HuH-7 (cell line): ENCODE data around the gene EHD4.

Experiments used
- DNase-seq: peaks from one replicate; pipeline ENCODE4 v3.0.0; 2011; ENCODE audit warnings: low spot score

The EHD4 gene

DNA sequence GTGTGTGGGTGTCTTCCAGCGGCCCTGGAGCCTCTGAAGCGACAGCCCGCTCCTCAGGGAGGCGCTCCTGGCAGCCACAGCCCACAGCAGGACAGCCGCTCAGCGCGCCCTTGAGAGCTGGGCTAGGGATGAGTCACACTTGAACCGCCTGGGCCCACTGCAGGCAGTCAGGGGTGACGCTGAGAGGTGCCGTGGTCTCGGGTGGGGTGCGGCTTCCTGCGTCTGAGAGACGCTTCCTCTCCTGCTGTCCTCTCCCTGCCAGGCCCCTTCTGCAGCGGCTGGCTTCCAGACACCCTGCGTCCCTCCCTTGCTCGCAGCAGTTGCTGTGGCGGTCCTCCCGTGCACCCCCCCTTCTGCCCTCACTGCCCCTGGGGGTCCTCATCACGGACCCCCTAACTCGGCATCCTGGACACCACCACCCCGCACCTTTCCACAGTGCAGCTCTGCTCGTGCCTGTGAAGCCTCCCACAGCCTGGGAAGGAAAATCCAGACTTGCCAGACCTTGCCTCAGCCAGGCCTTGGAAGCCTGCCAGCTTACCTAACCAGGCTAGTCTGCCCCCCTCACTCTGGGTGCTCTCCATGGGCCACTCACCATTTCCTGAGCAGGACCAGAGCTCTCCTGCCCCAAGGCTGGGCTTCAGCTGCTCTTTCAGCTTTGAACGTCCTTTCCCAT is 77.4 kb downstream of the EHD4 start:
- no peak for DNase-seq

DNA sequence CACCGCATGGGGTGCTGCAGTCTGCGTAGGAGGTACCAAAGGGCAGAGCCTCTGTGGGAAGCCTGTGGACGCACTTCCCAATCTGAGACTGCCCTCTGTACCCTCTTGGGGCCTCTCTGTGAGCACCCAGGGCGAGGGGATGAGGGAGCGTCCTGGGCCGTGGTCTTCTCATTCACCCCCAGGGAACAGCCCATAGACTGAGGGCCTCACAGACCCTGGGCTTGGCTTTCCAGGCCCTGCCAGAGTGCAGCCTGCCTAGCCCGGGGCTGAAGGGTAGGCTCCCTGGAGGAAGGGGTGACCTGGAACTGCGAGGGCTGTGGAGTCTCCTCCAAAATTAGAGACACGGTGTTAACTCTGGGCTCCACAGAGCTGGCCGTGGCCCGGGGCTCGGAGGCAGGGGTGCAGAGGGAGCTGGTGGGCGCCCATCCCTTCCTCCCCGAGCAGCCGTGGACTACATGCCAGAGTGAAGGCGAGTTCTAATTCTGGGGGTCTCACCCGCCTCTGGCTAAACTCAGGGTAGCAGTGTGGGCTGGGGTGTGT is 78.0 kb downstream of the EHD4 start:
- DNase-seq = no peak

DNA sequence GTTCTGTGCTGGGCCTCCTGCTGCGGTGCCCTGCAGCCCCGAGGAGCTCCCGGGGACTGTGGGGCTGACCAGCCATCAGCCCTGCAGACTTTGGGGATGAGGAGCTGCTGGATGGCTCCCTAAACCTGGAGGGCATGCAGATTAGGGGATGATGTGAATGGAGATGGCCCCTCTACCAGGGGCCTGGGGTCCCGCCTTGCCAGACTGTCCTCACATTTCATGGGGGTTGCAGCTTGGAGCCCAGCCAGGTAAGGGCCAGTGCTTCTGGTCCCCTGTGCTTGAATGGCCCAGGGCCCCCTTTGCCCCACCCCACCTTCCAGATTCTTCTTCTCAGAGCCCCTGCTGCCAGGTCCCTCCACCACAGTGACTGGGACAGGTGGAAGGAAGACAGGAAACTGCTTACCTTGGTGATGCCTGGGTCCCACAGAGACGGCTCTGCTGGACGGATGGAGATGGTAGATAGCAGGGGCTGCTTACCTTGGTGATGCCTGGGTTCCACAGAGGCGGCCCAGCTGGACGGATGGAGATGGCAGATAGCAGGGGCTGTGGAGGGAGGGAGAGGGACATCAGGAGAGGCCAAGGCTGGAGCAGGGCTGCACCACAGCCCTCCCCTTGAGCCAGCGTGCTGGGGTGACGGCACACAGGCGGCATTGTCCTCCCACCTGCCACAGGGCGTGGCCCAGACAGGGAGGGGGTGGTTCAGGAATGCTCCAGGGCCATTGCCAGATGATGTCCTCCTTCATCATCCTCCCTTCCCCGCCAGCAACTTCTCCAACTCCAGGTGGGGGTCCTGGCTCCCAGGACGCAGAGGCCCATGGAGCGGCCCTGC is 78.7 kb downstream of the EHD4 start, which contains the start of gene SPTBN5:
TSS of gene SPTBN5 (minus strand) at position 632 of the 829 bp plus-strand sequence. CDS start at position 76, 556 bp downstream.
- no peak for DNase-seq

DNA sequence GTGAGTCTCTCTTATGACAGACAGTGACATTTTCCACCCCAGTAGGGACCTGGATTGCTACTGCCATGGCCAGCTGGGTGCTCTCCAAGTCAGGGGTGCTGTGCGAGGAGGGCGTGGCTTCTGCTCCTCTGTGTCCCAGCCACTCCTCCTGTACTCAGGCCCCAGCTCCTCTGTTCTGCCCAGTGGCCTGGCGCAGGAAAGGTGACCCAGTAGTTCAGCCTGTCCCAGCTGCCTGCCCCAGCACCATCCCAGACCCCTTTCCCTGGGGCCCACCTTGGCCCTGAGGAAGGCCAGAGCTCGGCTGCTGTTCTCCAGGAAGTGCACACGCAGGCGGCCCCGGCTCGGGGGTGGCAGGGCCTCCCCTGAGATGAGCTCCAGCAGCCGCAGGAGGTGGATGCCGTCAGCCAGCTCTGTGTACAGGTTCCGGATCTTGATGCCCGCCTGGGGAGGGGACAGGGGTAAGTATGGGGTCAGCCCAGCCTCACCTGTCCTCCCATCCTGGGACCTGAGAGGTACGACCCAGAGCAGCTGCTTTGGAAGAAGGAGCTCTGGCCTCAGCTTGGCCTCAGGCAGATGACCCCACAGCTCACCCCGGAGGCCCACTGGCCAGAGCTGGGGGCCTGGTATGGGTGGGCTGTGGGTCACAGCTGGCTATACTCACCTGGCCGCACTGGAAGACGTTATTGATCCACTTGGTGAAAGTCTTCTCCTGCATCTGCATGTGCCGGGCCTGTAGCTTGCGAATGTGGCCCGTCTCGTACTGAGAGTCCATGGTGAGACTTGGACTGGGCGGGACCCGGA is 79.5 kb downstream of the EHD4 start:
- DNase-seq = no peak

DNA sequence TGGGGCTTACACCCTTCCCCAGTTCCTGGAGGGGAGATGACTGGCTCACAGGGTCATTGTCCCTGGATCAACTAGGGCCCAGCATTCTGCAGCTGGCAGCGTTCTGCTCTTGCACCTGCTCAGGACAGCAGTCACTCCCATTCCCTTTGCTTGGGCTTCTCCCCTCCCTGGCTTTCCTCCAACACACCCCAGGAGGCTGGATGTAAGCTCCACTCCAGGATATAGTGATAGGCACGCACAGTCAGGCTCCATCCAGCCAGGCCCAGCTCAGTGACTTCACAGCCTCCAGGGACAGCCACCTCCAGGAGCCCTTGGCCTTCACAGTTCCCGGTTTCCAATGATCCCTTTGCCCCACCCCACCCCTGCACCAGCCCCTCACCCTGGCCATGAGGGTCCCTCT is 80.4 kb downstream of the EHD4 start:
- no peak for DNase-seq

DNA sequence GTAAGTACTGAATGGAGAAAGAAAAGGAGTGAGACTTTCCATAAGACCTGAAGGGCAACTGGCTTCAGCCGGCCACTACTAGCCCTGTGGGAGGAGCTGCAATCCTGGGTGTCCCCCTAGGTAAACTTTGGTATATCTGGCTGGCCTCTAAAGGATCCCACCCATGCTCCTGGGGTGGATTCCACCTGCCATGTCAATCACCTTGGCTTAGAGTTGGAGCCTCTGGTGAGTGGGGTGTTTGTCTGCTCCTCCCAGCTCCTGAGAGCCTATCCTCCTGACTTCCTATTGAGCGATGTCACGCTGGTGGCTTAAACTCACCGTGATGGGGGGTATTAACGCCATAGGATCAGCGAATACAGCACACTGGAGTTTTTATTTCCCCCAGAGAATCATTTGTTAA is 81.1 kb downstream of the EHD4 start:
- DNase-seq = no peak

DNA sequence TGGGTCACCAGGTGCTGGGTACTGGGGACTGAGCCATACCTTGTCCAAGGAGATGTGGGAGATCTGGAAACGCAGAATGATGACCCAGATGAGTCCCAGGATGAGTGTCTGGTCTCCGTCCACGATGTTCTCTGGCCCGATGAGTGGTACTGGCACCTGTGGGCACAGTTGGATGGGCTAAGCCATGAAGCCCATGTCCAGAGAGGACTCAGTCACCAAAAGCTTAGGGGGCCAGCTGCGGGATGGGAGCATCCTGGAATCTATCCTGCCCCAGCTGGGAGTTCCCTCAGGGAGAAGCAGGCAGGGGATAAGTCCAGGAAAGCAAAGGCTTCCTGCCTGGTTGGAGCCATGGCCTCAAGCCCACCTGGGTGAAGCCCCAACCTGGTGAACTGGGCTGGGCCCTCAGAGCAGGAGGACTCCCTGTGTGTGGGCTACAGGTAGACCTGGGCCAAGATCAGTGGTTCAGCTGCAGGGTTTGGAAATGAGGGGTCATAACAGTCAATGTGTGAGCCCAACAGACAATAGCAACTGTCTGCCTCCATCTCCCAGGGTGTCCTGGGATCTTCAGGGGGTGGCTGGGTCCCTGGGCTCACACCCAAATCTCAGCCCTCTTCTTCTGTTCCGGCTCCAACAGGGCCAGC is 82.2 kb downstream of the EHD4 start:
- DNase-seq = no peak

DNA sequence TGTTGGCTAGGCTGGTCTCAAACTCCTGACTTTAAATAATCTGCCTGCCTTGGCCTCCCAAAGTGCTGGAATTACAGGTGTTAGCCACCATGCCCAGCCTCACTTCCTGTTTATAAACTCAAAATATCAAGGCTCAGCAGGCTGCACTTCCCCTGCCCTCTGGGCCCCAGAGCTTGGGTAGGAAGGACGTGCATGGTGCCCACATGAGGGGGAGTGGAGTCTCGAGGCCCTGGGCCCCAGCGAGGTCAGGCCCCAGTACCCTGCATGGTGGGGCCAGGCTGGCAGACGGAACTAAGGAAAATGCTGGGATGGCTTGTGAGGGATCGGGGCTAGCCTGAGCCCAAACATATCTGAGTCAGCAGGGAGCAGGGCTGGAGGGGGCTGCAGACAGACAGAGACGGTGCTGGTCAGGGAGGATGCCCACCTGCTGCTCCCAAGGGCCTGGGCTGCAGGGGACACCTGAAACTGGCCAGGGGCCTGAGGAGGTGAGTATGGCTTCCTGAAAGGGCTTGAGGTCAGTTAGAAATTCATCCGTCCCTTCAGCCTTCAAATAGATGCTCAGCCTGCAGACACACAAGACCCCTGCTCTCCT is 83.6 kb downstream of the EHD4 start:
- no peak for DNase-seq

DNA sequence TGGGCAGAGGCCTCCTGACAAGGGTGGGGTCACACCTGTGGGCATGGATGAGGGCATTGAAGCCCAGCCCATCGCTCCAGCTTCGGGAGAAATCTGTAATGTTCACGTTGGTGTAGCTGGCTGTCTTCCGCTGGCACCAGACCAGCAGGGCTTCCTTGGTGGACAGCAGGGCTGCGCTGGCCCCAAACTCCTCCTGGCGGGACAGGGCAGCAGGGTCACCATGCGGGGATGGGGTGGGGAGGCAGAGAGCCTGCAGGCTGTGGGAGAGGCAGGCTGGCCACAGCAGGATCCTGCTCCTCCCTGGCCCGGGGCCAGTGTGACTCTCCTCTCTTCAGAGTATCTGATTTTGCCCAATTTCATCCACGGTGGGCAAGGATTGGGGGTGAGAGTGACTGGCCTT is 84.5 kb downstream of the EHD4 start:
- no peak for DNase-seq

DNA sequence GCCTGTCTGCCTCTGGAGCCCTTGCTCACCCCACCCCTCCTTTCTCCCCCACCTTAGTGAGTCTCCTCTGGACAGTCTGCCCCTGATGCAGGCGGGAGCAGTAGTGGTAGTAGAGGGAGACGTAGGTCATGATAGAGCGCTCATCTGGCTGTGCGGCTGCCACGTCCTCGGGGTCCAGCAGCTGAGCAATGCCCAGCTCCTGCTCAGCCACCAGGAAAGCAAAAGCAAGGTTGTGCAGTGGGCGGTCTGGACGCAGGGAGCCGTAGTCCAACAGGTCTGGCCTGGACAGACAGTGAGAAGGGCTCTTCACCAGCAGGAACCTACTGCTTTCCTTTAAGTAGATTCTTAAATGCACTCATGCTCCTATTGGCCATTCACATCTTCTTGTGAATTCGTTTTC is 85.2 kb downstream of the EHD4 start:
- no peak for DNase-seq

DNA sequence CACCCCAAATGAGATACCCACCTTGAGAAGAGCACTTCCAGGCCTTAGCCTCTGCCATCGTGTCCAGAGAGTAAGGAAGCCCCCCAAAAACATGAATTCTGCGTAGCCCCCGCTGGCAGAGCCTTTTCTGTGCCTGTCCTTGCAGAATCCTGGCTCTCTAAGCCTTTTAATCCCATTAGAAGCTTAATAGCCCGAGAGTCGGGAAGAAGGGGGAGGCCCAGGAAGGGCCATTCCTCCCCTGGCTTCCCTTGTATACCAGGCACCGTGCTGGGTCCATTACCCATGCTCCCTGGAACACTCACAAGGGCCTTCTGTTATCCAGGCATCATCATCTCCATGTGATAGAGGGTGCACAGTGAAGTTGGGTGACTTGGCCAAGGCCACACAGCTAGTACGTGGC is 85.6 kb downstream of the EHD4 start:
- no peak for DNase-seq

DNA sequence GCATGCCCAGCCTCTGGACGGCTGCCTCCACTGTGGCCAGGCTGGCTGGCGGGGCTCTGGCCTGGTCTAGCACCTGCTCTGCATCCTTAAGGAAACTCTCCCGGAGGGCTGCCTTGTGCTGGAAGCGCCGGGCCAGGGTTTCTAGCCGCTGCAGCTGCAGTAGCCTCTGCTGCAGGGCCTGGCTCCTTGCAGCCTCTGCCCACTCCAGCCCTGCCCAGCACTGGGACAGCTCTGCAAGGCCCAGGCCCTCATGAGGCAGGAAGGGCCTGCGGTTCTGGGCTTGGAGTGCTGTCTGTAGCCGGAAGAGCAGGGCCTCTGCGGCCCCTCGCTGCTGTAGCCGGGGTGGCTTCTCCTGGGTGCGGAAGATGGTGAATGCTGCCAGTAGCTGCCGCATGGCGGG is 86.5 kb downstream of the EHD4 start:
- no peak for DNase-seq

DNA sequence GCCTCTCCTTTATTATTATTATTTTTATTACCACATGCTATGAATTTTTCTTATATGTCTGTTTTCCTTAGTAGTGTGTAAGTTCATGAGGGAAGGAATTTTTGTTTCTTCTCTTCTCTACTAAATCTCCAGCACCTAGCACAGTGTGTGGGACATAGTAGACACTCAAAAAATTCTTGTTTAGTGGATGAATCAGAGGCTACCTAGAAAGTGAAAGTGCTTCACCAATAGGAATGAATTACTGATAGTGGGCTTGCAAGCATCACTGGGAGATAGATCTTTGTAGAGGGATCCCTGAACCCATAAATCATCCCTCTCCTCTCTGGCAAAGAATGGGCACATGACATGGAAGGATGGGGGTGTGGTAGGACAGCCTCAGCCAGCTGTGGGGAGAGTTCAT is 87.0 kb downstream of the EHD4 start:
- DNase-seq = no peak

DNA sequence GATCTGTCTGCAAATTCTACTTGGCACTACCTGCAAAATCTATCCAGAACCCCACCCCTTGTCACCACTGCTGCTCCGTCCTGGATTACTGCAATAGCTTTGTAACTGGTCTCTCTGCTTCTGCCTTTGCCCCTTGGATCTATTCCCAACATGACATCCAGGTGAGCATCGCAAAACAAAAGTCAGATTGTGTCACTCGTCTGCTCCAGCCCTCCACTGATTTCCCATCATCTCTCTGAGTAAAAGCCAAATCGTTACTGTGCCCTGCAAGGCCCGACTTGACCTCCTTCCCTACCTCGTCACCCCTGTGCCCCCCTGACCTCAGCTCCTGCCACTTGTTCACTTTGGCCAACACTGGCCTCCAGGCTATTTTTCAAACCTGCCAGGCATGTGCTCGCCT is 87.9 kb downstream of the EHD4 start:
- DNase-seq = no peak

DNA sequence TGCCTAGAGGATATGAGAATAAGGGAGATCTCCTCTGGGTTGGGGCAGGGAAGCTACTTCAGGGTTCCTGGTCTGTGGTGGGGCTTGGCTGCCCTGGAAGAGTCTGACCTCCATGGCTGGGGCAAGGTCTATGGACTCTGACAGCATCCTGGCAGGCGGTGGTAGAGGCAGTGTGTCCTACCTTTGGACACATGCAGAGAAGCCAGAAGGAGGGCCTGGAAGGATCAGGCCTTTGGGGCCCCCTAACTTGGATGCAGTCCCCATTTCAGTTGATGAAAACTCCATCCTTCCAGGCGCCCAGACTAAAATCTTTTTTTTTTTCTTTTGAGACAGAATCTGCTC is 88.9 kb downstream of the EHD4 start:
- no peak for DNase-seq

DNA sequence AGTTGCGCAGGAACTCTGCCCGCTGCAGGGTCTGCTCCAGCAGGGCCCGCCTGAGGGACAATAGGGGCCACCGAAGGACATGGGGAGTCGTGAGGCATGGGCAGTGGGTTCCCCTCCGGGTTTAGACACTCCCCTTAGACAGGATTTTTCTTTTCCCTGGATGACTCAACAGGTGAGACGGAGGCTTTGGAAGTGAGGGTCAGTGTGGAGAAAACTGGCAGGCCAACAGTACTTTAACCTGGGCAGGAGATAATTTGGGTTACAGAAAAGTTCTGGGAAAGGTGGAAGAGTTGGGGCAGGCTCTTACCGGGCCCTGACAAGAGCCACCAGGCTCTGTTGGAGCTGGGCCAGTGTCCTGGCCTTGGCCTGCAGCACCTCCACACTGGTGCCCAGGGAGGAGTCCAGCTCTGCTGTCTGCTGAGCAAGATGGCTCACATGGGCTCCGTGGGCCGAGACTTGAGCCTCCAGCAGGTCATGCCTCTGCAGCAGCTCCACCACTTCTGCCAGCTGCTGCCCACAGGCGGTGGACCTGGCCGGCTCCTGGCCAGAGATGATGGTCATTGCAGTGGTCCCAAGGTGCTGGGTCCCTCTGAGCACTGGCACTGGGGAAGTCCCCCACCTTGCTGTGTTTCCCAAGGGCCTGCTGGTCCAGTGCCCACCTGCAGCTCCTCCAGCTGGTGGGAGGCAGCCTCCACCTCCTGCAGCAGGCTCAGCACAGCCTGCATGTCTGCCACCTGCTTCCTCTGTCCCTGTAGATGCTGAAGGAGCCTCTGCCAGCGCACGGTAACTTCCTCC is 89.5 kb downstream of the EHD4 start:
- no peak for DNase-seq

DNA sequence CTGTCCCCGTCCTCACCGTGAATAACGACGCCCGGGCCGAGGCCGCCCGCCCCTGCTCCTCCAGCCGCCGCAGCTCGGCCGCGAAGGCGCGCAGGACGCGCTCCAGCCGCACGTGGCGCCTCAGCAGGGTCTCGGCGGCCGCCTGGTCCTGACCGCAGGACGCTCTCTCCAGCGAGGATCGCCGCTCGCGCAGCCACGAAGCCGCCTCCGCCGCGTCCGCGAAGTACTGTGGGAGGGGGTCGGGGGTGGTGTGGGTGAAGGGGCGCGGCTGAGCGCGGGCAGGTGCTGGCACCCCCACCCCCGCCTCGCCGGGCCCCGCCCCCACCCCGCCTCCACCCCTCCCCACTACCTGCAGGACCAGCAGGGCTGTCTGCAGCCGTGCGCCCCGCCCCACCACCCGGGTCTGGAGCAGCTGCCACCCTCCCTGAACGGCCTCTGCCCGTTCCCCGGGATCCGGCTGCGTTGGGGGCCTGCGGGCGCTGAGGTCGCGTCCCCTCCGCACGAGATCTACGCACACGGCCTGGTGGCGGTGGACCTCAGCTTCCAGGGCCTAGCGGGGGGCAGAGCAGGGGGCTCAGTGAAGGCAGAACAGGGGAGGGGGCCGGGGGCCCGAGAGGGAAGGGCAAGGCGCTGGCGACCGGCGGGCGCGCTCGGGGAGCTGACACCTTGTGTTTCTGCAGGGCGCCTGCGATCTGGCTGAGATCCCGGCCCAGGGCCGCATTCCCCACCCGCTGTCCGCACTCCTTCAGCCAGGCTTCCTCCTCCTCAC is 90.3 kb downstream of the EHD4 start:
- no peak for DNase-seq

DNA sequence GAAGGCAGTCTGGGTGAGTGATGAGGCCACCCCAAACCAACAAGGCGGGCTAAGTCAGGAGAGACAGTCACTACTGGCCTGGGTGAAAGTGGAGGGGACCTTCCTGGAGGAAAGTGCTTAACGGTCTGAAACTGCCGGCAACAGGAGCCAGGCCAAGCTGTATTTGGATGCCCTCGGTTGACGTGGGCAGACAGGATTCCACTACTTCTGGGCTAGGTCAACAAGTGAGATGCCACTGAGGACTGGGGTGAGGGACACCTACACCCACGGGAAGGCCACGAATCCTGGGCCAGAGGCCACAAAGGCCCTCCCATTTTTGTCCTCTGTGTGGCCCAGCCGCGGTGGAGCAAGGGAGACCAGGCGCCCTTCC is 90.8 kb downstream of the EHD4 start:
- no peak for DNase-seq

DNA sequence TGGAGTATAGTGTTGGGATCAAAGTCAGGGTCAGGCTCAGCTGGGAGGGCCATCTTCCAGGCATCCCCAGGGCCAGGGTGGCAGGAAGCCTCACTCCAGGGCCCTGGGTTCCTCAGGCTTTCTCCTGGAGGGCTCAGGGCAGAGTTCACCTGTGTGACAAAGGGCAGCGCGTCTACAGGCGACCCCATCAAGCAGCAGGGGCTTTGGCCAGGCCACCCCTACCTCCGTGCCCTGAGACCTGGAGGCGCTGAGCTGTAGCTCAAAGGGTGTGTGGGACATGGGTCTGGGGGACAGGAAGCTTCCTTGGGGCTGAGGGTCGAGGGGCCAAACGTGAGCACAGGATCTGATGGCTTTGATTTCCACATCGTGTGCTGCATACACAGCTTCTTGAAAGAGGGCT is 91.3 kb downstream of the EHD4 start:
- no peak for DNase-seq

DNA sequence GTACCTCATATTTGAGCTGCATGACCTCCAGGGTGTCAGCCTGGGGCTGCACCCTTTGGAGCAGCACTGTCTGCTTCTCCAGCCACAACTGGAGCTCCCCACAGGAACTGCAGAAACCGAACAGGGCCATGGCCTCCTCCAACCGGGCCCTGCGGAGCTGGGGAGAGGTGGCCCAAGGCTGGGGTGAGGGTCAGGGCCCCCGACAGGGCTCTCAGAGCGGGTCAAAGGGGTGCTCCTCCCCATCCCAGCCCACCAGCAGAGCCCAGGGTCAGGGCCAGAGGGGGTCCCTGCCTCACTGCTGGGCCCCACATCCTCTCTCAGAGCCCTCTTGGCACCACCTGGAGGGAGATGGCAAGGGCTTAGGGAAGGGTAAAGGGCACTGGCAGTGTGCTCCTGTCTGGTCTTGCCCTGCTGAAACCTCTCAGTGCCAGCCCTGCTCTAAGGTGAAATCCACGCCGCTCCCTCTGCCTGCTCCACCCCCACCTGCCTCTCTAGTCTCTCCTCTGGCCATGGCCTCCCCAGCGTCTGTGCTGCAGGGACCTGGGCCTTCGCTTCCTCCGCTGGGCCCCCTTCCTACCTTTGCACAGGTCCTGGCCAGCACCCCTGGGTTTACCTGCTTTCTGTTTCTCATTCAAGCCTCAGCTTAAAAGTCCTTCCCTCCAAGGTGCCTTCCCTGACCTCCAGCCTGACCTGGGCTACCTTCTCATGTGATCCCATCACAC is 92.0 kb downstream of the EHD4 start:
- no peak for DNase-seq
